Endothelial cell of umbilical vein (primary cell): ENCODE data around the gene PLEKHJ1. TPM values are rescaled to one million over a fixed set of nuclear protein-coding genes. Genes with fewer than 3 reads are reported as not detected.

Source experiments
- BruUV-seq: library from RNA; stranded (reverse); fragments of 400-500 nt; replicated peaks from 2 replicates; lab custom pipeline; 2021; lab: Mats Ljungman, UMichigan
- CTCF ChIA-PET: fragments of 300-600, 350-600 bp; sonication (Branson Sonifier 250); formaldehyde crosslinking; loops from one replicate; lab custom pipeline; 2021; ENCODE audit warnings: antibody characterized with exemption, inconsistent platforms; lab: Charles Lee
- POLR2A ChIA-PET: fragments of 300-600, 350-600 bp; sonication (Branson Sonifier 250); formaldehyde crosslinking; loops from one replicate; lab custom pipeline; 2021; ENCODE audit warnings: antibody characterized with exemption, inconsistent platforms; lab: Charles Lee
- DNase-seq: peaks from one replicate; pipeline ENCODE4 v3.0.0-alpha.2; 2011; ENCODE audit warnings: low read depth, low spot score
- FAIRE-seq: peaks from 2 replicates; lab custom pipeline; 2011; peaks lifted over from hg19 to GRCh38; lab: Jason Lieb, UNC
- H2AFZ ChIP-seq: 2 replicates; pipeline ENCODE4 v1.6.0; 2012; ENCODE audit warnings: low read depth, low read length, control low read depth, inconsistent platforms
- H3K27ac ChIP-seq: 2 replicates; pipeline ENCODE4 v1.5.1; 2011; ENCODE audit warnings: low read depth, mild to moderate bottlenecking, control low read depth, low read length, moderate library complexity; ENCODE audit not compliant: insufficient read depth
- H3K27me3 ChIP-seq, 2 experiments: 2 replicates each; pipeline versions ENCODE4 v1.6.0 to v1.6.1; 2011; ENCODE audit warnings: low read length in 2 of 2, mixed read lengths in 1 of 2; ENCODE audit not compliant: control insufficient read depth in 2 of 2, insufficient read depth in 2 of 2
- H3K36me3 ChIP-seq, 2 experiments: 2 replicates in 1 of 2; 3 replicates in 1 of 2; pipeline ENCODE4 v1.5.1; 2011; ENCODE audit warnings: low read length in 2 of 2, mild to moderate bottlenecking in 1 of 2, moderate library complexity in 1 of 2; ENCODE audit not compliant: control insufficient read depth in 2 of 2, insufficient read depth in 2 of 2; ENCODE audit errors: extremely low read depth in 1 of 2
- H3K4me1 ChIP-seq: 3 replicates; pipeline ENCODE4 v1.5.1; 2011; ENCODE audit warnings: mild to moderate bottlenecking, low read length; ENCODE audit not compliant: control insufficient read depth, insufficient read depth; ENCODE audit errors: extremely low read depth
- H3K4me2 ChIP-seq: 2 replicates; pipeline ENCODE4 v1.6.1; 2011; ENCODE audit warnings: low read length, control low read depth, mixed read lengths; ENCODE audit not compliant: insufficient read depth
- H3K4me3 ChIP-seq, 3 experiments: fragments of 200-600 bp in 1 of 3; sonication (generic), shearing (Covaris generic) in 1 of 3; replicated peaks in 1 of 3; 2 replicates each; pipeline ENCODE4 v1.5.1; 2011 to 2016; ENCODE audit warnings: control low read depth in 3 of 3, low read length in 3 of 3, mild to moderate bottlenecking in 2 of 3, inconsistent platforms in 1 of 3, low read depth in 1 of 3, moderate library complexity in 1 of 3; ENCODE audit not compliant: insufficient read depth in 1 of 3
- H3K79me2 ChIP-seq: 2 replicates; pipeline ENCODE4 v1.6.0; 2012; ENCODE audit warnings: low read length, inconsistent platforms; ENCODE audit not compliant: control insufficient read depth, insufficient read depth
- H3K9ac ChIP-seq: replicated peaks from 2 replicates; pipeline ENCODE3; 2011; ENCODE audit warnings: low read length, control low read depth; ENCODE audit not compliant: insufficient read depth; ENCODE audit errors: extremely low read depth
- H3K9me1 ChIP-seq: replicated peaks from 3 replicates; pipeline ENCODE4 v1.6.0; 2011; ENCODE audit warnings: mild to moderate bottlenecking, low read length; ENCODE audit not compliant: control insufficient read depth, insufficient read depth; ENCODE audit errors: extremely low read depth
- H3K9me3 ChIP-seq: replicated peaks from 2 replicates; pipeline ENCODE4 v1.5.1; 2012; ENCODE audit warnings: low read length, inconsistent platforms; ENCODE audit not compliant: control insufficient read depth, insufficient read depth
- H4K20me1 ChIP-seq: replicated peaks from 2 replicates; pipeline ENCODE3; 2011; ENCODE audit warnings: mild to moderate bottlenecking, low read length; ENCODE audit not compliant: control insufficient read depth, insufficient read depth; ENCODE audit errors: extremely low read depth
- EZH2 ChIP-seq: IDR thresholded peaks from 2 replicates; pipeline ENCODE4 v1.6.1; 2012; ENCODE audit warnings: borderline replicate concordance, low read depth, mild to moderate bottlenecking, moderate library complexity, low read length, inconsistent platforms; ENCODE audit not compliant: severe bottlenecking
- FOS ChIP-seq: IDR thresholded peaks from 2 replicates; pipeline ENCODE4 v1.6.1; 2011; ENCODE audit warnings: mild to moderate bottlenecking, low read length, moderate library complexity, borderline replicate concordance; ENCODE audit not compliant: insufficient read depth
- JUN ChIP-seq: IDR thresholded peaks from 2 replicates; pipeline ENCODE4 v1.6.1; 2011; ENCODE audit warnings: borderline replicate concordance, low read depth; ENCODE audit not compliant: insufficient read length, insufficient read depth
- MYC ChIP-seq: IDR thresholded peaks from one replicate; pipeline ENCODE4 v1.6.1; 2011; ENCODE audit warnings: mild to moderate bottlenecking, low read depth, low read length
- POLR2A ChIP-seq: IDR thresholded peaks from 2 replicates; pipeline ENCODE4 v1.6.1; 2012; ENCODE audit warnings: low read depth, mild to moderate bottlenecking, control low read depth, low read length
- dilution Hi-C: fragments of 300-500 bp; cut with MboI; formaldehyde crosslinking; loops from one replicate; pipeline ENCODE4 v1.15.0; 2019; ENCODE audit warnings: low sequenced_read_pairs; ENCODE audit not compliant: extremely low pct_ligation_motif_present
- intact Hi-C: fragments of 100-400 bp; cut with micrococcal nuclease; formaldehyde crosslinking; loops from one replicate; pipeline ENCODE4 v1.10.0; 2022
- polyA plus RNA-seq, 4 experiments: library from polyadenylated mRNA; depleted of rRNA in 3 of 4; stranded (reverse) in 3 of 4; unstranded in 1 of 4; fragments of >200 nt; gene quantifications; 2 replicates each; pipeline versions ENCODE4 v1.2.1 to v1.2.3, GENCODE V29; 2011 to 2012; ENCODE audit warnings: missing spikeins in 1 of 4
- total RNA-seq: library from RNA; stranded (reverse); gene quantifications from 2 replicates; pipeline ENCODE4 v1.2.3, GENCODE V29; 2021
- TF ChIP-seq, protein P1 (sequence below), 2 donors: IDR thresholded peaks; 1 replicate in 1 of 2; 2 replicates in 1 of 2; pipeline ENCODE4 v1.5.1; 2011; ENCODE audit warnings: low read length in 2 of 2, mild to moderate bottlenecking in 2 of 2, moderate library complexity in 2 of 2, control low read depth in 1 of 2, inconsistent platforms in 1 of 2, low read depth in 1 of 2; ENCODE audit not compliant: insufficient read depth in 1 of 2; ENCODE audit errors: extremely low read depth in 1 of 2
- TF ChIP-seq, protein P2 (sequence below): IDR thresholded peaks from 2 replicates; pipeline ENCODE4 v1.6.1; 2011; ENCODE audit not compliant: insufficient read depth, insufficient read length

PLEKHJ1 gene
- total and polyA plus RNA-seq, 2 donors (not counting 3 experiments of a cell fraction or from before 2014, with no cell fraction given), result 82.4 to 115 TPM

DNA sequence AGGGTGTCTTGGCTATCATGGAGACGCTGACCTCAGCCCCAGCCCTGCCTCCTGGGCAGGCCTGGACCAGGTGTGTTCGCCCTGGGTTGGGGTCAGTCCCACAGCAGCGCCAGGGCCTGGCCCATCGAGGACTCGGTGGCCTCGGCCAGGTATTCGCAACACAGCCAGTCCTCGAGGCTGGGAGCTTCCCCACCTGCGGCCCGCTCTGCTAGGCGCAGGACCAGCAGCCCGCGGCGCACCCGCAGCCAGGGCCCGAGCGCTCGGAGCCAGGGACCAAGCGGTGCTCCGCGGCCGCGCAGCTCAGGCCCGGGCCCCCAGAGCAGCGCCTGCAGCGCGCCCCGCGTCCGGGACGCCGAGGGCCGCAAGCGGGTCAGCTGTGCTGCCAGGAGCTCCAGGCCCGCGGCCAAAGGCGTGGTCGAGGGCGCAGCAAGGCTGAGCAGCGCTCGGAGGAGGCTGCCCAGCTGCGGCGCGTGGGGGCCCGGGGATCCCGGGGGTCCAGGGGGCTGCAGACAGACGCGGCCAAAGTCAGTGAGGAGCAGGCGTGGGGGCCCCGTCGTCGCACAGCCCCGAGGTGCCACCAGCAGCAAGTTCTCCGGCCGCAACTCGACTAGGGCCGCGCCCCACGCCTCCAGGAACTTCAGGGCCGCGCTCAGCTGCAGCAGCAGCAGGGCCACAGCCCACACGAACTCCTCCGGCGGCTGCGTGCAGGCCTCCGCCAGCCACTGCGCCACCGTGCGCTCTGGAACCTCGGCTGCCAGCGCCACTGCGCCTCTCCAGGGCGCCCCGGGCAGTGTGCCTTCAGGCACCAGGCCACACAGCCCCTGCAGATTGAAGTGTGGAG lies 39.7 kb upstream of the PLEKHJ1 start:
- Histone ChIP-seq H2AFZ (no peak overlapping the region), H3K79me2 (peaks cover 33% of the 10 kb centered on the region), H3K4me3 (no peak overlapping the region), H4K20me1 (no peaks in the 10 kb centered on the region), H3K9me3 (no peaks in the 10 kb centered on the region), H3K27ac (no peak overlapping the region), H3K36me3 (peaks cover 2 to 18% of the 10 kb centered on the region in 2 experiments), H3K27me3 (no peaks in the 10 kb centered on the region), H3K9me1 (no peaks in the 10 kb centered on the region), H3K9ac (no peak overlapping the region), H3K4me1 (peaks cover 27% of the 10 kb centered on the region), H3K4me2 (no peak overlapping the region)
- FAIRE-seq (no peak), DNase-seq (no peak)
- ChIA-PET POLR2A (no interaction called here), CTCF (interaction anchor here (0.7 to 3.2 kb wide), 8 partner anchors 13 to 335 kb away, joined by 3 to 13 read pairs (median 4); partner anchors contain the start of gene PLEKHJ1)
- no TSS peak for BruUV-seq
- dilution Hi-C loops, result no loop called here
- intact Hi-C loops, result loop anchor here (1.0 kb wide), 2 partner anchors 40 to 115 kb away; no protein-coding TSS in a partner anchor
- TF ChIP-seq JUN, result no peak
- peak; percentile 7 for TF ChIP-seq POLR2A

DNA sequence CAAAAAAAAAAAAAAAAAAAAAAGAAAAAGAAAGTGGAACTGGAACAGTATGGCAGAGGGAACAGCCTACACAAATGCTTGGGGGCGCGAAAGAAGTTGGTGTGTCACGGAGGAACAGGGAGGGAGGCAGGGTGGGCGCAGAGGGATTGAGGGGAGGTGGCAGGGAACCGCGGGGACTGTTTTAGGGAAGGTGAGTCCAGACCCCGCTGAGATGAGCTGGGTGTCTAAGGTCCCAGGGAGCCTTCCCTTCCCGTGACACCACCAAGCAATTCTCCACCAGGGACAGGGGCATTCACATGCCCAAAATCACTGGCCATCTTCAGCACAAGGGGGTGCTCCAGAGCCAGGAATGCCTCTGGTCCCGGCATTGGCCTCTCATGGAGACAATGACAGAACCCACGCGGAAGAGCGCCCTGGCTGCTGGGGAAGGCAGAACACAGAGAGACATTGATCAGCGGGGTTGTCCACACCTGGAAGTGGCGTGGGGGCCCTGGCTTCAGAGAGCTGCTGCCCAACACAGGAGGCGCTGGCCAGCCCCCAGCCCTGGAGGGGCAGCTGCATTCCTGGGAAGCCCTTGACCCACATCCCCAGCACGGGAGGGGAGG lies 38.9 kb upstream of the PLEKHJ1 start:
- Histone ChIP-seq H3K4me3 (no peak overlapping the region), H3K4me2 (no peak overlapping the region), H3K9ac (no peak overlapping the region), H3K9me3 (no peaks in the 10 kb centered on the region), H3K27me3 (no peaks in the 10 kb centered on the region), H3K9me1 (no peaks in the 10 kb centered on the region), H3K4me1 (peaks cover 27% of the 10 kb centered on the region), H3K36me3 (peaks cover 2 to 18% of the 10 kb centered on the region in 2 experiments), H3K27ac (no peak overlapping the region), H4K20me1 (no peaks in the 10 kb centered on the region), H3K79me2 (peaks cover 40% of the 10 kb centered on the region), H2AFZ (no peak overlapping the region)
- BruUV-seq, result no TSS peak
- no peak for TF ChIP-seq FOS
- TF ChIP-seq, protein P1, sequence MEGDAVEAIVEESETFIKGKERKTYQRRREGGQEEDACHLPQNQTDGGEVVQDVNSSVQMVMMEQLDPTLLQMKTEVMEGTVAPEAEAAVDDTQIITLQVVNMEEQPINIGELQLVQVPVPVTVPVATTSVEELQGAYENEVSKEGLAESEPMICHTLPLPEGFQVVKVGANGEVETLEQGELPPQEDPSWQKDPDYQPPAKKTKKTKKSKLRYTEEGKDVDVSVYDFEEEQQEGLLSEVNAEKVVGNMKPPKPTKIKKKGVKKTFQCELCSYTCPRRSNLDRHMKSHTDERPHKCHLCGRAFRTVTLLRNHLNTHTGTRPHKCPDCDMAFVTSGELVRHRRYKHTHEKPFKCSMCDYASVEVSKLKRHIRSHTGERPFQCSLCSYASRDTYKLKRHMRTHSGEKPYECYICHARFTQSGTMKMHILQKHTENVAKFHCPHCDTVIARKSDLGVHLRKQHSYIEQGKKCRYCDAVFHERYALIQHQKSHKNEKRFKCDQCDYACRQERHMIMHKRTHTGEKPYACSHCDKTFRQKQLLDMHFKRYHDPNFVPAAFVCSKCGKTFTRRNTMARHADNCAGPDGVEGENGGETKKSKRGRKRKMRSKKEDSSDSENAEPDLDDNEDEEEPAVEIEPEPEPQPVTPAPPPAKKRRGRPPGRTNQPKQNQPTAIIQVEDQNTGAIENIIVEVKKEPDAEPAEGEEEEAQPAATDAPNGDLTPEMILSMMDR (IDR thresholded peaks at IDR 0.05; ENCODE audit: extremely low read depth in 1 of 2, insufficient read depth in 1 of 2, low read depth in 1 of 2, low read length in 2 of 2), result peak; percentile 43 to 56
- no peak for TF ChIP-seq POLR2A
- no peak for TF ChIP-seq JUN
- no peak for TF ChIP-seq EZH2
- TF ChIP-seq MYC, result no peak
- TF ChIP-seq, protein P2, sequence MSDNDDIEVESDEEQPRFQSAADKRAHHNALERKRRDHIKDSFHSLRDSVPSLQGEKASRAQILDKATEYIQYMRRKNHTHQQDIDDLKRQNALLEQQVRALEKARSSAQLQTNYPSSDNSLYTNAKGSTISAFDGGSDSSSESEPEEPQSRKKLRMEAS, result no peak
- dilution Hi-C loops, result no loop called here
- FAIRE-seq (peak; percentile 86), DNase-seq (peak; percentile 60)
- POLR2A ChIA-PET, result no interaction called here
- CTCF ChIA-PET, result interaction anchor here (0.6 to 3.2 kb wide), 13 partner anchors 13 to 327 kb away, joined by 3 to 13 read pairs (median 3); partner anchors contain the start of gene PLEKHJ1
- intact Hi-C loops, result loop anchor here (1.0 to 5.0 kb wide), 3 partner anchors 41 to 337 kb away; no protein-coding TSS in a partner anchor
